Mammary epithelial cell (primary cell): ENCODE results near the gene IAH1.

Experiments used
- CTCF ChIP-seq, 2 donors: IDR thresholded peaks in 1 of 2; conservative IDR thresholded peaks in 1 of 2; 2 replicates each; pipeline ENCODE4 v1.5.1; 2011 to 2012; ENCODE audit warnings: inconsistent platforms in 2 of 2, low read length in 2 of 2, mild to moderate bottlenecking in 2 of 2, control low read depth in 1 of 2, low read depth in 1 of 2; ENCODE audit not compliant: insufficient read depth in 1 of 2; ENCODE audit errors: extremely low read depth in 1 of 2
- EZH2 ChIP-seq: IDR thresholded peaks from 2 replicates; pipeline ENCODE4 v1.6.1; 2012; ENCODE audit warnings: low read length, inconsistent platforms, borderline replicate concordance

- no peak for TF ChIP-seq EZH2
- TF ChIP-seq CTCF (conservative IDR thresholded peaks at IDR 0.05 in 1 of 2, IDR thresholded peaks at IDR 0.05 in 1 of 2; ENCODE audit: extremely low read depth in 1 of 2, insufficient read depth in 1 of 2, low read depth in 1 of 2, low read length in 2 of 2): no peak
Observed at GRCh38 chr2:9484533-9484932, 10.2 kb downstream of the IAH1 start.
